NB4 (cell line): ENCODE measurements around the gene DGLUCY.

ENCODE experiments used
- DNase-seq: peaks from one replicate; pipeline ENCODE4 v3.0.0; 2010; ENCODE audit warnings: low read depth
- H3K4me3 ChIP-seq: one replicate; pipeline ENCODE4 v1.5.1; 2011; ENCODE audit warnings: mild to moderate bottlenecking, low read depth, low read length, moderate library complexity
- CTCF ChIP-seq: IDR thresholded peaks from one replicate; pipeline ENCODE4 v1.5.1; 2012; ENCODE audit warnings: low read depth, low read length
- MAX ChIP-seq: IDR thresholded peaks from 2 replicates; pipeline ENCODE4 v1.6.1; 2011; ENCODE audit warnings: low read depth, low read length
- MYC ChIP-seq: IDR thresholded peaks from 2 replicates; pipeline ENCODE4 v1.6.1; 2011; ENCODE audit warnings: low read depth, low read length
- POLR2A ChIP-seq: IDR thresholded peaks from 2 replicates; pipeline ENCODE4 v1.6.1; 2011; ENCODE audit warnings: mild to moderate bottlenecking; ENCODE audit not compliant: insufficient read length; ENCODE audit errors: extremely low read depth

DGLUCY gene

GRCh38 chr14:91270619-91271018, 156.7 kb downstream of the DGLUCY start:
- no peak for DNase-seq
- TF ChIP-seq POLR2A (no peak), MAX (no peak), MYC (no peak), CTCF (no peak)
- H3K4me3 ChIP-seq = no peak overlapping the region

GRCh38 chr14:91271639-91272038, 157.8 kb downstream of the DGLUCY start:
- TF ChIP-seq CTCF = no peak
- no peak for TF ChIP-seq MYC
- no peak for TF ChIP-seq POLR2A
- no peak for TF ChIP-seq MAX
- DNase-seq = no peak

GRCh38 chr14:91272341-91273272, 158.7 kb downstream of the DGLUCY start:
- DNase-seq = no peak
- TF ChIP-seq CTCF = no peak
- TF ChIP-seq POLR2A = no peak
- no peak for TF ChIP-seq MAX
- TF ChIP-seq MYC = no peak
- no peak overlapping the region for H3K4me3 ChIP-seq

More at GRCh38 chr14:91271639-91272038, 157.8 kb downstream of the DGLUCY start:
- no peak overlapping the region for H3K4me3 ChIP-seq

- H3K4me3 ChIP-seq = no peak overlapping the region
- TF ChIP-seq MYC (no peak), MAX (no peak), CTCF (no peak), POLR2A (no peak)
- DNase-seq = no peak
Measured at GRCh38 chr14:91273273-91273884, 159.5 kb downstream of the DGLUCY start.

GRCh38 chr14:91273885-91274273, 160.0 kb downstream of the DGLUCY start:
- H3K4me3 ChIP-seq = no peak overlapping the region
- no peak for DNase-seq
- no peak for TF ChIP-seq CTCF
- no peak for TF ChIP-seq POLR2A
- TF ChIP-seq MYC = no peak
- TF ChIP-seq MAX = no peak
